ENCODE data around the gene DPYSL4. TPM values are rescaled to one million over a fixed set of nuclear protein-coding genes. Genes with fewer than 3 reads are reported as not detected.
A peak's percentile ranks its signal among the peaks of the same experiment; 100 is the strongest.

The DPYSL4 gene
- total RNA-seq, 1 experiment from 2014 or later = 22.3 TPM

DNA sequence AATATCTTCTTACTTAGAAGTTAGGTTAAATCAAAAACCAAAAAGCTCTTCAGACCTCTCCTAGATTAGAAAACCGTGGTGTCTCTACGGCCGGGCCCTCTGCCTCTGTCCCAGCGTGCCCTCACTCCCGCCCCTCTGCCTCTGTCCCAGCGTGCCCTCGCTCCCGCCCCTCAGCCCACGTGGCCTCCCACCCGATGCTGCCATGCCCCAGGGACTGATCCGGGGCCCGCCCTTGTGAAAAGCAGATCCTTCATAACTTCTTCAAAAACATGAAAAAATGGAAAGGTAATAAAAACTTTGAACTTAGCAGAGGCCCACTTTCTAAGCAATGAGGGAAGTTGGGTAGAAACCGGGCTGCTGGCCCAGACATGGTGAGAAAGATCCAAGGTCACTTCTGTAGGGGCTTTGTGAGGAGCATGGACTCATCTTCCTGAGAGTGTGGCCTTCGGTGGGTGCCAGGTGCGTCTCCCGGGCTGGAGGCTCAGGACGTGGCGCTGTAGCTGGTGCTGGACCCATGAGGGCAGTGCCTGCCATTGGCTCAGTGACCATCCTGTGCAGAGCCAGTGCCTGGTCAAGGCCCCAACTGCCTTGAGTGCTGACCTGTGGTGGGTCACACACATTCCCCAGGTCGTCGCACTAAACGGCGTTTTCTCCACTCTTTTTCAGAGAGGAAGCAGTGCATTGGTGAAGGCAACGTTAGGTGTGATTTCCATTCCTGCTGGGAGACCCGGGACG lies 4.9 kb upstream of the DPYSL4 start:
- H3K36me3 ChIP-seq = no peaks in the 10 kb centered on the region
- no peak for DNase-seq
- peaks cover 10% of the 10 kb centered on the region for H3K27me3 ChIP-seq
- no peak overlapping the region for H3K4me3 ChIP-seq
- no peaks in the 10 kb centered on the region for H3K9me3 ChIP-seq

DNA sequence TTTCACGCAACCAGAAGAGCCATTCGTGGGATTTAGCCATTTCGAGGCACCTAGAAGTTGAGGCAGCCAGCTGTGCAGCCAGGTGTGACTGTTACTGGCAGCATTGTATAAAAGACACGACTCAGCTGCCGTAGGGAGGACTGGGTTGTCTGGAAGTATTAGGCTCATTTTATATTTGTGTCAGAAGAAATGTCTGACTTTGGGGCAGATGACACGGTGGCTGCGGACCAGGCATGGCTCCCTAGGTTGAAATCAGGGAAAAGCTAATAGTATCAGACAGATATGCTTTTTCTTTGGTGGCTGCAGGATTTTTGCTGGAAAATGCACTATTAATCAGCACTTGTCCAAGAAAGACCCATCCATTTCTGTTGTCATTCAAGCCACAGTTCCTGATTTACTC lies 4.2 kb upstream of the DPYSL4 start:
- Histone ChIP-seq H3K27me3 (peaks cover 7% of the 10 kb centered on the region), H3K9me3 (no peaks in the 10 kb centered on the region), H3K36me3 (no peaks in the 10 kb centered on the region), H3K4me3 (no peak overlapping the region)
- DNase-seq = no peak

DNA sequence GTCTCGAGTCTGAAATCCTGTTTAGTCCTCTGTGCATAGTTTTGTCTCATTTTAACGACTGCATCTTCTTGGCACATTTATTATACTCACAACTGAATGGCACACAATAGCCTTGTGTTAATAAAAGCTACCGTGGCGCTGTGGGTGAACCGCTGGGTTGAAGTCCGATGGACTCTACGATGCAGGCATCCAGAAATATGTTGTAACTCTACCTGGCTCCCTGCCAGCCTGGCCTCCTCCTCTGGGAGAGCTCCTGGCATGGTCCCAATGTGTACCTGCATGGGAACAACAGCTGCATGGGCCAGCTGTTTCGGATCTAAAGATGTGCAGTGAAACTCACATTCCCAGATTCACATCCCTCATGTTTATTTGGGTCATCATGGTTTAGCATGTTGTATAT lies 3.7 kb upstream of the DPYSL4 start:
- peaks cover 7% of the 10 kb centered on the region for H3K27me3 ChIP-seq
- H3K9me3 ChIP-seq = no peaks in the 10 kb centered on the region
- H3K36me3 ChIP-seq = no peaks in the 10 kb centered on the region
- no peak overlapping the region for H3K4me3 ChIP-seq
- no peak for DNase-seq

DNA sequence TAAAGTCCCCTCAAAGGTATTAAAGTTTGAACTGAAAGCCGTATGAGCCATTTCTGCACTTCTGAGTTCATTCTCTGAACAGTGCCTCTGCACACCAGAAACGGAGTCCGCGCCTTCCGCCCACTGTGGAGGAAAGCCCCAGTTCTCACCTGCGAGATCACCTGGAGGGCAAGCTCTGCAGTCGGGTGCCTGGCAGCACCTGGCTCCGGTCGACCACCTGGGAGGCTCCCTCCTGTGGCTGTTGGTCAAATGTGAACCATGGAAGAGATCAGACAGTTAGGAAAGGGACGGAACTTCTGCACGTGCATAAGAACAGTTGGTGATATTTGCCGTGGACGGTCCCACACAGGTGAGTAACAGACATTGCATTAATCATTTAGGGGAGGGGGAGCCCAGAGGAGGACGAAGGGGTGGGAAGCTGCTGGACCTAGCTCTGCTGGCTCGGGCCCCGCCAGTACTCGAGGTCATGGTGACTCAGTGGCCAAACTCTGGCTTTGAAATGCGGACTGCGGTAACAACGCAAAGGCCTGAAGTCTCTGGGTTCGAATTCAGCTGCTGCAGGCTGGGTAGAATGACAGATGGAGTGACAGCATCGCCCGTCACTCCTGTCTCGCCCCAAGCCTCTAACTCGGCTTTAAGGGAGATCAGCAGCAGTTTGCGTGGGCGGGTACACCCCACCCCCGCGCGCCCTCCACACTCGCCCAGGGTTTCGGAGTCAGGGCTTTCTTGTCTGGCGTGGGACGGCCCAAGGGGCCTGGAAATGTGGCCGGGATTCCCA lies 1.7 kb upstream of the DPYSL4 start:
- Histone ChIP-seq H3K4me3 (no peak overlapping the region), H3K36me3 (no peaks in the 10 kb centered on the region), H3K9me3 (no peaks in the 10 kb centered on the region), H3K27me3 (peaks cover 7% of the 10 kb centered on the region)
- no peak for DNase-seq

DNA sequence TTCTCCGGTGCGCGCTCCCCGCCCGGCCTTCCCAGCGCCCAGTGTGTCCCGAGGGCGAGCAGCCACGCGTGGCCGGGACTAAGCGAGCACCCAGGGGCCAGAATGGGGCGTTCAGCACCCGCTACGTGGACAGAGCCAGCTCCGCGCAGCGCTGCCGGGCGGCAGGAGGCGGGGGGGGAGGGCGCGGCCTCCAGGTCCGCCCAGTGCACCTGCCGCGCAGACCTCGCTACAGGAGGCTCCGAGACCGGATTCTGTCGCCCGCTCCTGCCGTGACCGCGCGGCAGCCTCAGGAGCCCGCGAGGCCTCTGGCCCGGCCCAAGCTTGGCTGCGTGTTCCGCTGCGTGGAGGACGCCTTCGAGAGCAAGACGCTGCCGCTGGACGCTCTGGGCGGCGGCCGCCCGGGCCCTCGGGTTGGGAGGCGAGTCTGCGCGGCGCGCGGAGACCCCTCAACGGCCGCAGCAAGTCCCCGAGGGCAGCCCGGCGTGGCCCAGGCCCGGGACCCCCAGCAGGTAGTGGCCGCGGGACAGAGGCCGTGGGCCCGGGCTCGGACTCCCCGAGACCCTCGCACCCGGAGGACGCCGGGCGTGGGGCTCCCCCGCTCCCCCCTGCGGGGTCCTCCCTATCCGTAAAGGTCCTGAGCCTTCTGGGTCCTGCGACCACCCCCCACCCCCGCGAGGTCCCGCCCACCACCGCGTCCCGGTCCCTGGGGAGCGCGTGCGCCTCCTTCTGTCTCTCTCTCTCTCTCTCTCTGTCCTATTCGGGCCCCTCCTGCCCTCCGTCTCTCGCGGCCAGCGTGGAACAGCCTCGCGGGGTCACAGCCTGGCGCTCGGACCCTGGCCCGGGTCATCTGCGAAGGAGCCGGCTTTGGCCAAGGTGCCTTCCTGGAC lies 904 bp upstream of the DPYSL4 start:
- no peak for DNase-seq
- H3K4me3 ChIP-seq = peak overlapping the region; percentile 41
- no peaks in the 10 kb centered on the region for H3K36me3 ChIP-seq
- H3K27me3 ChIP-seq = peaks cover 7% of the 10 kb centered on the region
- H3K9me3 ChIP-seq = no peaks in the 10 kb centered on the region

DNA sequence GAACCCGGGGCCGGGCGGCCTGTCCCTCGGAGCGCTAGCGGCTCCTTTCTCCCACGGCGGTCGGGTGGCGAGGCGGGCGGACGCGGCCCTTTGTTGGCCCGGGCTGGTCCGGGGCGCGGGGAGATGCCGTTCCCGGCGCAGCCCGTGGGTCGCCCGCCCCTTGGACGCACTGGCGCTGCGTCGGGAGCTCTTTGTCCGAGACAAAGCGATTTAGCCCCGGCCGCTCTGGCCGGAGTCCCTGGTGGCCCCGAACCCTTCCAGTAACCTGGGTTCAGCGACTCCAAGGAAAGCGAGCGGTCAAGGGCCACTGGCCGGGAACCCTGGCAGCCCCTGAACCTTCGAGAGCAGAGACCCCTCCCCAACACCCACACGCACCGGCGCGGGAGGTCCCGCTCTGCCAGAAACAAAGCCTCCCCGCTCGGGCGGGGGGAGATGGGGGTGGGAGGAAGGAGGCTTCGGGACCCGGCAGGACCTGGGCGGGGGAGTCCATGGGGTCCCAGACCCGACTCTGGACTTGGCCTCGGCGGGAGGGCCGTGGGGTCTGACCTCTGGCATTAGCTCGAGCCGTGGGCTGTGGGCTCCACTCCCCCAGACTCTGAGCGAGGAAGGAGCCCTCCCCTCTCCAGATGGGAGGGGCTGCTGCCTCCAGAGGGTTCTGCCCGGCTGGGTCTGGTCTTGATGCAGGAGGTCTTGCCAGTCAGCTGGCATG lies 836 bp downstream of the DPYSL4 start:
- Histone ChIP-seq H3K4me3 (peak overlapping the region; percentile 52), H3K9me3 (no peaks in the 10 kb centered on the region), H3K36me3 (no peaks in the 10 kb centered on the region), H3K27me3 (peaks cover 7% of the 10 kb centered on the region)
- peak; percentile 30 for DNase-seq

DNA sequence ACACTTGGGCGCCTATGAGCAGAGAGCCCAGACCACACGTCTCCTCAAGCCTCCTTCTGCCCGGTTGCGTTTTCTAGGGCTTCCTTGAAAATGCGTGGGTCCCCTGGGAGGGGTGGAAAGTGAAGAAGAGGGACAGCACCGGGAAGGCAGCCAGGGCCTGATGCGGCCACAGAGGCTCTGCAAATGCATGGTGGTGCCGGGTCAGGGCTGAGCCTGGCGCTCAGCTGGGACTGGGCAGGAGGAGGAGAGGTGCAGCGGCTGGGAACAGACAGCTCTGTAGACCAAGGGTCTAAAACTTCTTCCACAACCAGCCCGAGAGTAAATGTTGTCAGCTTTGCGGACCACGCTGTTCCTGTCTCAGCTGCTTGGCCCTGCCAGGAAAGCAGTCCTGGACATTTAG lies 1.6 kb downstream of the DPYSL4 start:
- H3K4me3 ChIP-seq = no peak overlapping the region
- H3K36me3 ChIP-seq = no peaks in the 10 kb centered on the region
- no peak for DNase-seq
- H3K27me3 ChIP-seq = peaks cover 7% of the 10 kb centered on the region
- no peaks in the 10 kb centered on the region for H3K9me3 ChIP-seq

DNA sequence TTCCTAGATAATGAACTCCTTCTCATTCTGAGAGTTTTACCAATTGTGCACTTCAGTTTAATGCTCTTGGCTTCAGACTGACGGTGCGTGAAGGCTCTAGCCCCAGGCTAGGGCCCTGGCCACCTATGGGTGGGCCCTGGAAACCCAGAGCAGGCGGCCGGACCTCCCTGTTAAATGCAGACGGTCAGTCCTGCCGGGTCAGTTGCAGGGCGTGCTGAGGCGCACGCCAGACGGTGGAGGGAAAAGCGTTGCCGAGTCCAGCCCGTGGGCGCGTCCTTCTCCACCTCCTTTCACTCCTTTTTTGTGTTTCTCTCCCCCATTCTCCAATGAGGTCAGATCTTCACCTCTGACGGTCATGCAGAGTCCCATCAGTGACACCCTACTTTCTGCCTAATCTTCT lies 2.3 kb downstream of the DPYSL4 start:
- Histone ChIP-seq H3K36me3 (no peaks in the 10 kb centered on the region), H3K9me3 (no peaks in the 10 kb centered on the region), H3K4me3 (no peak overlapping the region), H3K27me3 (peaks cover 7% of the 10 kb centered on the region)
- DNase-seq = no peak

DNA sequence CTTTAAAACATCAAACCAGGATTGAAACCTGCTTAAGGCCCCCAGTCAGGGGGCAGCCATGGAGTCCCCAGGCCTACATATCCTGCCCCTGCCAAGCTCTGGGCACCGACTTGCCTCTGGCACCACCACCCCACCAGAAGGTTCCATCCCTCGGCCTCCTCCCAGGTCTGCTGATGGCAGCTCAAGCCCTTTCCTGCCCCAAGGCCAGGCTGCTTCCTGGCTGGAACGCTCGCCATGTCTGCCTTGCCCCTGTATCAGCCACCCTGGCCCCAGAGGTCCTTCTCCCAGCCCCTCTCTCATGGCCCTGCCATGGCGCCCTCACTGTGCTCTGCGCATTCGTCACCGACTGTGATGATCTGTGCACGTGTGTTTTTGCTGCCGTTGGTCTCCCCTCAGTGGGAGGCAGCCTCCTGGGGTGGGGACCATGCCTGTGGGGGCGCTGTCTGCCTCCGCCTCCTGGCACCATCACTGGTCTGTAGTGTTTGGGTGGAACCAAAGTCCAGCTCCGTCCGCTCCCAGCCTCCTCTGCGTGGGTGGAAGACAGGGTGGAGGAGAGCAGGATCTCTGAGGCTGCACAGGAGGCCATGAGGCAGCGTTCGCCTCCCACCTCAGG lies 3.2 kb downstream of the DPYSL4 start:
- no peak for DNase-seq
- Histone ChIP-seq H3K4me3 (no peak overlapping the region), H3K9me3 (no peaks in the 10 kb centered on the region), H3K36me3 (no peaks in the 10 kb centered on the region), H3K27me3 (peaks cover 7% of the 10 kb centered on the region)

DNA sequence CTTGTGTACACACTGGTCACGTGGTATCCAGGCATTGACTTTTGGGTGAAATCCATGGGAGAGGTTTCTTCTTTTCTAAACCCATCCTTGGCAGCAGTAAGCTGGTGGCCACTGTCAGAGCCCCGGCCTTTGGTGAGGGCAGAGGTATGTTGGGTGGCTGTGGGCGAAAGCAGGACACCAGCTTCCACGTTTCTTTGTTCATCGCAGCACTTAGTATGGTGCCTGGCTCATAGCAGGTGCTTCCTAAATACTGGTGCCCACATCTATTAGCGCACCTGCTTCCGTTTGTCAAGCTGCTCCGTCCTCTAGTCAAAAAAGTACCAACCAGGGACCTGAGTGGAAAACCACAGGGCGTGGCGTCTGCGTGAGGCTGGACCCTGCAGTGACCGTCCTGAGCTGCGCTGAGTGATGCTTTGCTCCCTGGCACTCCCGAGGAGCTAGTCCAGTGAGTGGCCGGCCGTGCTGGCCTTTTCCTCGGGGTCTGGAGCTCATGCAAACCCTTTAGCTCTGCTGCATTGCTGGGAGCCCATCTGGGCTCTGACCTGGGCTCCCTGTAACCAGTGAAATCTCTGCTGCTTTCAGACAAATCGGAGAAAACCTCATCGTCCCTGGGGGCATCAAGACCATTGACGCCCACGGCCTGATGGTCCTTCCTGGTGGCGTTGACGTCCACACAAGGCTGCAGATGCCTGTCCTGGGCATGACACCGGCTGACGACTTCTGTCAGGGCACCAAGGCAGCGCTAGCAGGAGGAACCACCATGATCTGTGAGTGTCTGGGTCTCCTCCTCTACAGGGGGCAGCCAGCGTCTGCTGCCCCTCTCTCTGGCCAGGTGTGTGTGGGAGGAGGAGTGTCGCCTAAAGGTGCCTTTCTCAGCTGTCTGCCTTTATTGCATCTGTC lies 5.6 kb downstream of the DPYSL4 start:
- Histone ChIP-seq H3K36me3 (no peaks in the 10 kb centered on the region), H3K9me3 (no peaks in the 10 kb centered on the region), H3K4me3 (no peak overlapping the region)

DNA sequence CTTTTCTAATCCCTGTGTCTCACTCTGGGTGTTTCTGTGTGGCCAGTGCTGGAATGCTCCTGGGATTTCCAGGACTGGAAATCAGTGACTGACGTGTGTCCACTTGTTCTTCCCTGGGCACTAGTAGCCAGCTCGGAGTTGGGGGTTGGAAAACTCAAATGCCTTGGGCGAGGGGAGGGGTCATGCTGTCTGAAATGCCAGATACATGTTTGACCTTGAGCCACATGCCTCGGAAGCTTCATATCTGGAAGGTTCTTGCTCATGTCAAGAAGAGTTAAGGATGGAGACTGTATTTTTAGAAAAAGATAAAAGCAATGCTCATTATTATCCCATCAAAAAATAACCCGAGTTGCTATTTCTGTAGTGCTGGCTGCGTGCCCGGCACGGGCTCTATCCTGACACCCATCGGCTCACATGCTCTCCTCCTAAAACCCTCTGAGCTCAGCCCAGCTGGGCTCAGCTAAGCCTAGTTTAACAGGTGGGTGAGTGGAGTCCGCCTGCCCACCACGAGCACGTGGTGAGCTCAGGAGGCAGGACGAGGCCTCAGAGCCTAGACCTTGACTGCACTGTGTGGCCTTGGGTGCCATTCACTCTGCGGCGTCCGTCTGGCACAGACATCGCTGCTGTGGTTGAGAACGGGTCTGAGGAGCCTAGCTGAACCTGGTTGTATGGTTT lies 6.4 kb downstream of the DPYSL4 start:
- H3K4me3 ChIP-seq = no peak overlapping the region
- no peaks in the 10 kb centered on the region for H3K36me3 ChIP-seq

More for the DNA sequence above, 5.6 kb downstream of the DPYSL4 start:
- DNase-seq = no peak
- H3K27me3 ChIP-seq = no peaks in the 10 kb centered on the region; the same call in 1 of the 2 replicates

DNA sequence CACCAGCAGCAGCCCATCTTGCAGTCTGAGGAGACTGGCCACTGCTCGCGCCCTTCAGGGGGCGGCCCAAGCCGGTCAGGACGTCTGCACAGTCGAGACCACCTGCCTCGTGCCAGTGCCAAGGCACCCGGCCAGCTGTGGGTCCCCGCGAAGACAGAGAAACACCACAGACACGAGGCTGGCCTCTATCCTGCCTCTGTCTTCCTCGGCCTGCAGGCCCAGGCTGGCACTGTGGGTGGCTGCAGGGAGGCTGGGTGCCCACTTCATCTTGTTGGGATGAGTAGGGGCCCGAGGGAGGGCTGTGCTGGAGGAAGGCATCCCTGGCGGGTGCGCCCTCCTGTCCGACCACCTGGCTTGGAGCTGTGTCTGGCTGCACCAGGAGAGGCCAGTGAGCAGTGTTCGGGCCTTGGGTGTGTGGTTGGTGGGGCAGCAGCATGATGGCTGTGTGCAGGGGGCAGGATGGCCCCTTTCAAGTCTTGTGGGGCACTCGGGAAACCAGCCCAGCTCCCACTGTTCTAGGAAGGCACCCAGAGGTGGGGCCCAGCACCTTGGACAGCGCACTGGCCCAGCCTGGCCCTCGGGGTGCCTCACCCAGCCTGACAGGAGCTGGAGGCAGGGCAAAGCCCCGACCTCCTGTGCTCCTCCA lies 7.3 kb downstream of the DPYSL4 start:
- peak; percentile 18 for DNase-seq
- no peak overlapping the region for H3K4me3 ChIP-seq
- H3K9me3 ChIP-seq = no peaks in the 10 kb centered on the region
- H3K27me3 ChIP-seq = no peaks in the 10 kb centered on the region
- H3K36me3 ChIP-seq = no peaks in the 10 kb centered on the region

More for the DNA sequence above, 6.4 kb downstream of the DPYSL4 start:
- Histone ChIP-seq H3K9me3 (no peaks in the 10 kb centered on the region), H3K27me3 (no peaks in the 10 kb centered on the region)
- DNase-seq = no peak

DNA sequence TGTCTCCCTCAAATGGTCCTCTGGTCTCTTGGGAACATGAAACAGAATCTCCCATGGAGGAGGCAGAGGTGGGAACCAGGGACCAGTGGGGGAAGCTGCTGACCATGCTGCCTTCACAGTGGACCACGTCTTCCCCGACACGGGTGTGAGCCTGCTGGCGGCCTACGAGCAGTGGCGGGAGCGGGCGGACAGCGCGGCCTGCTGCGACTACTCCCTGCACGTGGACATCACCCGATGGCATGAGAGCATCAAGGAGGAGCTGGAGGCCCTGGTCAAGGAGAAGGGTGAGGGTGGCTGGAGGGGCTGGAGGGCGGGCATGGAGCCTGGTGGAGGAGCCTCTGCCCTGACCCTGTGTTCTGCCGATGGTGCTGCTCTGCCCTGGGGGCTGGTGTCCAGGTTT lies 8.0 kb downstream of the DPYSL4 start:
- H3K4me3 ChIP-seq = no peak overlapping the region
- no peaks in the 10 kb centered on the region for H3K36me3 ChIP-seq
- no peaks in the 10 kb centered on the region for H3K27me3 ChIP-seq
- no peak for DNase-seq
- H3K9me3 ChIP-seq = no peaks in the 10 kb centered on the region

DNA sequence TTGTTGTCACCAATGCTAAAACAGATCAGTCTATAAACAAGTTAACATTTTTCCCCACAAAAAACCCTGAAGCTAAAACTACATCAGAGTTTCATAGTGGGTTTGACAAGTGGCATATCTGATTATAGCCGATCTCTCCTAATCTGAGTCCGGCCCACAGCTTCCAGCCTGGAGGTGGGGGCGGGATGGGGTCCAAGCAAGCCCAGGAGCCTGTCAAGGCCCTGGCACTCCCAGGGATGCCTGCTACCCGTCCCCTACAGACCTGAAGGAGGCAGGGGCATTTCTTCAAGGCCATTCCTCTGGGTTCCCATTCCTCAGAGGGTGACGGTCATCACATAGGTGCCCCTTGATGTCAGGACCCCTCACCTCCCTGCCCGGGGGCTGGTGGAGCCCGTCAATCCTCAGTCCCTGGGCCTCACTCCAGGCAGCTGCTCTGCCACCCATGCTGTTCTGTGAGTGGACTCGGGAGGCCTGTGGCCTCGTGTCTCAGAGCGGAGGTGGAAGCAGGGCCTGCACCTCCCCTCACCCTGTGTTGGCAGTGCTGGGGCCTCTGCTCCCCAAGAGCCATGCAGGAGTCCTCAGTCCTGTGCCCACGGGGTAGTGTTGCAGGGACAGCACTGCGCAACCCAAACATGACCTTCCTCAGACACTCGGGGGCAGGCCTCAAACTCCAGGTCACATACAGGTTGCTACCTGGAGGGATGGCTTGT lies 8.8 kb downstream of the DPYSL4 start:
- Histone ChIP-seq H3K36me3 (no peaks in the 10 kb centered on the region), H3K9me3 (no peaks in the 10 kb centered on the region), H3K27me3 (no peaks in the 10 kb centered on the region), H3K4me3 (no peak overlapping the region)
- DNase-seq = no peak

Data from MG63 (cell line).